GM12878 (cell line): ENCODE results near the gene XPO5. TPM values are rescaled to one million over a fixed set of nuclear protein-coding genes. Genes with fewer than 3 reads are reported as not detected.

ENCODE experiments used
- ATAC-seq: fragments of 200-7000 bp; cut with Tn5 transposase; 3 replicates; pipeline ENCODE4 v1.9.1; 2020; ENCODE audit warnings: mild to moderate bottlenecking, moderate library complexity
- BruUV-seq: library from RNA; stranded (reverse); fragments of 400-500 nt; replicated peaks from 2 replicates; lab custom pipeline; 2021; lab: Mats Ljungman, UMichigan
- CTCF ChIA-PET: fragments of 300-600 bp; sonication (Branson Sonifier 250); formaldehyde crosslinking; extraction: SDS; loops from one replicate; lab custom pipeline; 2021; ENCODE audit warnings: inconsistent platforms; lab: Yijun Ruan, JAX
- POLR2A ChIA-PET: fragments of 350-600 bp; formaldehyde crosslinking; extraction: SDS; loops from one replicate; lab custom pipeline; 2021; ENCODE audit warnings: inconsistent platforms; lab: Charles Lee
- RAD21 ChIA-PET: fragments of 300-600 bp; sonication (Branson Sonifier 250); formaldehyde crosslinking; loops from one replicate; lab custom pipeline; 2023; ENCODE audit warnings: antibody characterized with exemption; ENCODE audit not compliant: unreplicated experiment; lab: Charles Lee
- SMC1A ChIA-PET: fragments of 300-600 bp; sonication (Branson Sonifier 250); formaldehyde crosslinking; loops from one replicate; lab custom pipeline; 2023; ENCODE audit not compliant: unreplicated experiment, uncharacterized antibody; lab: Charles Lee
- DNase-seq: peaks from one replicate; pipeline ENCODE4 v3.0.0-alpha.2; 2011; ENCODE audit warnings: low read depth, low spot score
- FAIRE-seq: peaks from 3 replicates; lab custom pipeline; 2011; peaks lifted over from hg19 to GRCh38; lab: Jason Lieb, UNC
- H2AFZ ChIP-seq: 2 replicates; pipeline ENCODE4 v1.6.0; 2011; ENCODE audit warnings: low read depth, low read length, control low read depth; ENCODE audit not compliant: control insufficient read depth
- H3K27ac ChIP-seq: 2 replicates; pipeline ENCODE4 v1.5.1; 2011; ENCODE audit warnings: control low read depth; ENCODE audit not compliant: control insufficient read depth, insufficient read depth
- H3K27me3 ChIP-seq, 2 experiments: replicated peaks in 1 of 2; 2 replicates each; pipeline versions ENCODE4 v1.6.0 to v1.6.1; 2011; ENCODE audit warnings: low read length in 1 of 2; ENCODE audit not compliant: control insufficient read depth in 2 of 2, insufficient read depth in 2 of 2
- H3K36me3 ChIP-seq, 2 experiments: 2 replicates each; pipeline ENCODE4 v1.5.1; 2011; ENCODE audit warnings: low read length in 1 of 2; ENCODE audit not compliant: control insufficient read depth in 2 of 2, insufficient read depth in 2 of 2
- H3K4me1 ChIP-seq: 2 replicates; pipeline ENCODE4 v1.6.1; 2011; ENCODE audit warnings: mild to moderate bottlenecking, low read length, moderate library complexity, mixed read lengths; ENCODE audit not compliant: control insufficient read depth, insufficient read depth
- H3K4me2 ChIP-seq: 2 replicates; pipeline ENCODE4 v1.6.0; 2011; ENCODE audit warnings: control low read depth; ENCODE audit not compliant: control insufficient read depth, insufficient read depth
- H3K4me3 ChIP-seq: fragments of 200-600 bp; sonication (generic); 2 replicates; pipeline ENCODE4 v1.5.1; 2016
- H3K79me2 ChIP-seq: 2 replicates; pipeline ENCODE4 v1.6.0; 2011; ENCODE audit warnings: low read length; ENCODE audit not compliant: control insufficient read depth, insufficient read depth
- H3K9ac ChIP-seq: 2 replicates; pipeline ENCODE4 v1.8.0; 2011; ENCODE audit warnings: low read length, control low read depth, mixed read lengths; ENCODE audit not compliant: control insufficient read depth, insufficient read depth
- H3K9me3 ChIP-seq: replicated peaks from 3 replicates; pipeline ENCODE4 v1.5.1; 2011; ENCODE audit warnings: mild to moderate bottlenecking, low read length; ENCODE audit not compliant: control insufficient read depth, insufficient read depth
- H4K20me1 ChIP-seq: 2 replicates; pipeline ENCODE4 v1.6.0; 2011; ENCODE audit not compliant: control insufficient read depth, insufficient read depth
- CBX3 ChIP-seq: fragments of 200-600 bp; sonication (generic); IDR thresholded peaks from 2 replicates; pipeline ENCODE4 v1.6.1; 2016; ENCODE audit warnings: low read depth, borderline replicate concordance
- CUX1 ChIP-seq: IDR thresholded peaks from 2 replicates; pipeline ENCODE4 v1.6.1; 2012; ENCODE audit warnings: improper control_type of control experiment, low read depth, low read length; ENCODE audit not compliant: insufficient replicate concordance
- E4F1 ChIP-seq: fragments of 450-650 bp; IDR thresholded peaks from 2 replicates; pipeline ENCODE4 v1.6.1; 2018; ENCODE audit warnings: borderline replicate concordance, mild to moderate bottlenecking; ENCODE audit not compliant: partially characterized antibody
- FOXM1 ChIP-seq: IDR thresholded peaks from 2 replicates; pipeline ENCODE4 v1.6.1; 2012; ENCODE audit warnings: low read depth, mild to moderate bottlenecking, inconsistent platforms, low read length, moderate library complexity
- NRF1 ChIP-seq: conservative IDR thresholded peaks from 2 replicates; pipeline ENCODE4 v1.6.1; 2011; ENCODE audit warnings: mild to moderate bottlenecking, low read depth, low read length, improper control_type of control experiment
- RELB ChIP-seq: fragments of 450-650 bp; IDR thresholded peaks from 2 replicates; pipeline ENCODE4 v1.6.1; 2017; ENCODE audit warnings: low read depth, mild to moderate bottlenecking, moderate library complexity
- WGBS: methylation state at CpG from one replicate; pipeline ENCODE4 v1.1.6; 2016; ENCODE audit warnings: low lambda C conversion rate; ENCODE audit not compliant: insufficient replicate concordance, insufficient coverage; ENCODE audit errors: missing lambda C conversion rate; 5-methylcytosine and 5-hydroxymethylcytosine counted together
- in situ Hi-C: fragments of 300-500 bp; cut with MboI; formaldehyde crosslinking; loops from 9 replicates; pipeline ENCODE4 v1.14.3; 2018; ENCODE audit warnings: mixed read lengths
- intact Hi-C: fragments of 100-400 bp; cut with micrococcal nuclease; formaldehyde crosslinking; loops from one replicate; pipeline ENCODE4 v1.14.2; 2022; ENCODE audit not compliant: unreplicated experiment
- polyA plus RNA-seq, 11 experiments: library from polyadenylated mRNA; depleted of rRNA in 4 of 11; unstranded in 6 of 11; stranded (reverse) in 5 of 11; fragments of >200 nt; fragmentation: Nextera tagmentation in 4 of 11; fragmentation: Illumina TruSeq in 1 of 11; extraction: Ambion mirVana in 4 of 11; extraction: Trizol in 1 of 11; gene quantifications; 1 replicate in 1 of 11; 2 replicates in 10 of 11; pipeline versions ENCODE4 v1.2.1 to v1.2.3, GENCODE V29; 2011 to 2016; ENCODE audit warnings: inconsistent platforms in 2 of 11, missing spikeins in 2 of 11, low read depth in 1 of 11
- total RNA-seq, 4 experiments: library from RNA; depleted of rRNA in 3 of 4; stranded (reverse); fragments of >200 nt in 3 of 4; fragmentation: Illumina TruSeq in 1 of 4; extraction: Trizol in 1 of 4; gene quantifications; 2 replicates each; pipeline versions ENCODE4 v1.2.1 to v1.2.3, GENCODE V29; 2013 to 2021

Gene XPO5
- total and polyA plus RNA-seq, 10 of the 15 experiments (the other 5 are each of a cell fraction or from before 2014, with no cell fraction given) = 11.3 to 76.0 (median 41.6) TPM

GRCh38 chr6:43582911-43583310 is 7.1 kb upstream of the XPO5 start:
- Histone ChIP-seq H3K9ac (no peak overlapping the region), H3K4me3 (no peak overlapping the region), H4K20me1 (no peaks in the 10 kb centered on the region), H3K27me3 (no peaks in the 10 kb centered on the region), H3K4me1 (no peaks in the 10 kb centered on the region), H3K36me3 (peaks cover 5 to 36% of the 10 kb centered on the region in 2 experiments; a peak in 3 of 4 replicates)
- FAIRE-seq = no peak
- ChIA-PET RAD21 (no interaction called here), POLR2A (no interaction called here), CTCF (interaction anchor here (1.8 kb wide), 1 partner anchor 26 kb away, joined by 6 read pairs; no protein-coding TSS in a partner anchor), SMC1A (interaction anchor here (1.1 kb wide), 1 partner anchor 36 kb away, joined by 3 read pairs; no protein-coding TSS in a partner anchor)
- in situ Hi-C loops = no loop called here
- 79% methylated on average over 5 of the region's 5 CpGs for WGBS
- DNase-seq = no peak
- TF ChIP-seq FOXM1 = no peak
- TF ChIP-seq CBX3 = no peak
- TF ChIP-seq E4F1 = no peak
- no peak for TF ChIP-seq CUX1
- no peak for TF ChIP-seq RELB
- TF ChIP-seq NRF1 = no peak
- TF ChIP-seq, all 136 proteins: peak for 0
- Histone ChIP-seq H3K79me2 (peaks cover 22% of the 10 kb centered on the region), H2AFZ (no peak overlapping the region), H3K27ac (no peak overlapping the region), H3K9me3 (no peaks in the 10 kb centered on the region), H3K4me2 (no peak overlapping the region)
- ATAC-seq = no peak
- intact Hi-C loops = no loop called here
- no TSS peak for BruUV-seq
